OCI-LY1 (cell line): ENCODE data around the gene BRINP1.

Experiments used
- H2AFZ ChIP-seq: fragments of 200-600 bp; sonication (generic), shearing (Covaris generic); 2 replicates; pipeline ENCODE4 v1.6.0; 2014; ENCODE audit warnings: antibody characterized with exemption, mild to moderate bottlenecking, low read length
- H3F3A ChIP-seq: fragments of 200-600 bp; sonication (generic), shearing (Covaris generic); 2 replicates; pipeline ENCODE4 v1.6.0; 2014; ENCODE audit warnings: mild to moderate bottlenecking, antibody characterized with exemption, low read length, moderate library complexity; ENCODE audit not compliant: insufficient read depth
- H3K27ac ChIP-seq: fragments of 200-600 bp; sonication (generic); 2 replicates; pipeline ENCODE4 v1.5.1; 2014; ENCODE audit warnings: low read length, mixed run types, mild to moderate bottlenecking, low read depth; ENCODE audit not compliant: poor library complexity, severe bottlenecking
- H3K27me3 ChIP-seq: fragments of 200-600 bp; sonication (generic); 2 replicates; pipeline ENCODE4 v1.6.0; 2014; ENCODE audit warnings: antibody characterized with exemption, mild to moderate bottlenecking, low read length, moderate library complexity; ENCODE audit not compliant: insufficient read depth
- H3K36me3 ChIP-seq: fragments of 200-600 bp; sonication (generic); 2 replicates; pipeline ENCODE4 v1.6.1; 2014; ENCODE audit warnings: mild to moderate bottlenecking, antibody characterized with exemption, low read length, moderate library complexity, mixed read lengths; ENCODE audit not compliant: insufficient read depth
- H3K4me1 ChIP-seq: fragments of 200-600 bp; sonication (generic); 2 replicates; pipeline ENCODE4 v1.5.1; 2014; ENCODE audit warnings: mild to moderate bottlenecking, low read length, moderate library complexity; ENCODE audit not compliant: insufficient read depth, severe bottlenecking
- H3K4me2 ChIP-seq: fragments of 200-600 bp; sonication (generic), shearing (Covaris generic); 2 replicates; pipeline ENCODE4 v1.6.1; 2014; ENCODE audit warnings: low read length
- H3K4me3 ChIP-seq: fragments of 200-600 bp; sonication (generic); 2 replicates; pipeline ENCODE4 v1.5.1; 2014; ENCODE audit warnings: low read length, low read depth, mild to moderate bottlenecking, mixed read lengths; ENCODE audit not compliant: poor library complexity, severe bottlenecking
- H3K79me2 ChIP-seq: fragments of 200-600 bp; shearing (Covaris generic); 2 replicates; pipeline ENCODE4 v1.6.1; 2016; ENCODE audit warnings: mixed run types, low read length, mixed read lengths; ENCODE audit not compliant: insufficient read depth
- H3K9ac ChIP-seq: fragments of 200-600 bp; sonication (generic), shearing (Covaris generic); 2 replicates; pipeline ENCODE4 v1.6.1; 2014; ENCODE audit warnings: mild to moderate bottlenecking, low read length, mixed read lengths
- H3K9me2 ChIP-seq: fragments of 200-600 bp; sonication (generic), shearing (Covaris generic); 2 replicates; pipeline ENCODE4 v1.6.1; 2014; ENCODE audit warnings: low read depth, mild to moderate bottlenecking, low read length, mixed read lengths
- H3K9me3 ChIP-seq: fragments of 200-600 bp; shearing (Covaris generic); 2 replicates; pipeline ENCODE4 v1.6.1; 2014; ENCODE audit warnings: low read length, mixed read lengths
- H4K20me1 ChIP-seq: fragments of 200-600 bp; sonication (generic), shearing (Covaris generic); 2 replicates; pipeline ENCODE4 v1.6.0; 2016; ENCODE audit warnings: mild to moderate bottlenecking, low read length; ENCODE audit not compliant: insufficient read depth
- EZH2 ChIP-seq: fragments of 200-600 bp; sonication (generic), shearing (Covaris generic); IDR thresholded peaks from 2 replicates; pipeline ENCODE4 v1.8.0; 2017; ENCODE audit warnings: borderline replicate concordance, mixed run types, mild to moderate bottlenecking, antibody characterized with exemption, low read length, moderate library complexity, mixed read lengths
- TF ChIP-seq, protein P1 (sequence below): fragments of 200-600 bp; sonication (generic), shearing (Covaris generic); IDR thresholded peaks from 2 replicates; pipeline ENCODE4 v1.5.1; 2017; ENCODE audit warnings: mild to moderate bottlenecking, antibody characterized with exemption, low read length, moderate library complexity, mixed read lengths

Gene BRINP1

DNA sequence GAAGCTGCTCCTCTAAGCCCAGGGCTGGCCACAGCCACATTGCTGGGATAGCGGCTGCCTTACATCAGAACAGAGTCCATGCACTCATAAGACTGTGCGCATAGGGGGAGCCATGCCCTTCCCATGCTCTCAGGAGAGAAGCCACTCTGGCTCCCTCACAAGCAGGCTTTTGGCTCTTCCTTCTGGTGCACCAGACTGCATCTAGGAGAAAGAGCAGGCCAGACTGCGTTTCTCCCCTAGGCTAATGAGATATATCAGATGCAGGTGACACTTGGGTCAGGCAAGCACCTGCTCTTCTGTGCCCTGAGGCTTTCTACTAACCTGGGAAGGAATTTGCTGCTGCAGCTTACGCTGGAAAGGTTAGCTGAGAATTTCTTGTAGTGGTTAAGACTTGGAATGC, 43.2 kb upstream of the BRINP1 start:
- no peak for TF ChIP-seq EZH2
- TF ChIP-seq, protein P1, sequence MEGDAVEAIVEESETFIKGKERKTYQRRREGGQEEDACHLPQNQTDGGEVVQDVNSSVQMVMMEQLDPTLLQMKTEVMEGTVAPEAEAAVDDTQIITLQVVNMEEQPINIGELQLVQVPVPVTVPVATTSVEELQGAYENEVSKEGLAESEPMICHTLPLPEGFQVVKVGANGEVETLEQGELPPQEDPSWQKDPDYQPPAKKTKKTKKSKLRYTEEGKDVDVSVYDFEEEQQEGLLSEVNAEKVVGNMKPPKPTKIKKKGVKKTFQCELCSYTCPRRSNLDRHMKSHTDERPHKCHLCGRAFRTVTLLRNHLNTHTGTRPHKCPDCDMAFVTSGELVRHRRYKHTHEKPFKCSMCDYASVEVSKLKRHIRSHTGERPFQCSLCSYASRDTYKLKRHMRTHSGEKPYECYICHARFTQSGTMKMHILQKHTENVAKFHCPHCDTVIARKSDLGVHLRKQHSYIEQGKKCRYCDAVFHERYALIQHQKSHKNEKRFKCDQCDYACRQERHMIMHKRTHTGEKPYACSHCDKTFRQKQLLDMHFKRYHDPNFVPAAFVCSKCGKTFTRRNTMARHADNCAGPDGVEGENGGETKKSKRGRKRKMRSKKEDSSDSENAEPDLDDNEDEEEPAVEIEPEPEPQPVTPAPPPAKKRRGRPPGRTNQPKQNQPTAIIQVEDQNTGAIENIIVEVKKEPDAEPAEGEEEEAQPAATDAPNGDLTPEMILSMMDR, result no peak
- Histone ChIP-seq H3K9me3 (no peaks in the 10 kb centered on the region), H2AFZ (no peak overlapping the region)

DNA sequence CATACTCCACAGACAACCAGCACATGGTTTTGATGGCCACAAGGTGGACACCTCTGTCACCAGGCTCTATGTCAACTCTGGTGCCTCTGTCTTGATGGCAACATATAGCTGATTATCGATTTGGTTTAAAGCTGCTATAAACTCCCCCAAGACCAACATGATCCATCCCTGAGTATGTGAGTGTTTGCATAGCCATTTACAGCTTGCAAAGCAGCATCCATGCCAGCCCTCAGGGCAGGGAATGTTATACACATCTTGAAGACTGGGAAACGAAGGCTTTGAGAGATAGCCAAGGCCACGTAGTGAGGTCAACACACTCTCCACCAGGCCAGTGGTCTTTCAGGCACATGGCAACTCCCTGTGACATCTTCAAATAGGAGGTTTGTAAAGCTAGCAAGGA, 40.3 kb upstream of the BRINP1 start:
- H4K20me1 ChIP-seq, result no peaks in the 10 kb centered on the region
- no peak for TF ChIP-seq EZH2
- TF ChIP-seq, protein P1, result no peak

More for the DNA sequence above, 43.2 kb upstream of the BRINP1 start:
- no peaks in the 10 kb centered on the region for H3K9me2 ChIP-seq
- no peak overlapping the region for H3K4me3 ChIP-seq
- no peaks in the 10 kb centered on the region for H3K4me1 ChIP-seq
- H3K4me2 ChIP-seq, result no peak overlapping the region
- H3K27me3 ChIP-seq, result no peaks in the 10 kb centered on the region
- H3K79me2 ChIP-seq, result no peaks in the 10 kb centered on the region
- no peaks in the 10 kb centered on the region for H4K20me1 ChIP-seq
- no peaks in the 10 kb centered on the region for H3K36me3 ChIP-seq
- no peak overlapping the region for H3K9ac ChIP-seq
- H3K27ac ChIP-seq, result no peak overlapping the region
- no peaks in the 10 kb centered on the region for H3F3A ChIP-seq

DNA sequence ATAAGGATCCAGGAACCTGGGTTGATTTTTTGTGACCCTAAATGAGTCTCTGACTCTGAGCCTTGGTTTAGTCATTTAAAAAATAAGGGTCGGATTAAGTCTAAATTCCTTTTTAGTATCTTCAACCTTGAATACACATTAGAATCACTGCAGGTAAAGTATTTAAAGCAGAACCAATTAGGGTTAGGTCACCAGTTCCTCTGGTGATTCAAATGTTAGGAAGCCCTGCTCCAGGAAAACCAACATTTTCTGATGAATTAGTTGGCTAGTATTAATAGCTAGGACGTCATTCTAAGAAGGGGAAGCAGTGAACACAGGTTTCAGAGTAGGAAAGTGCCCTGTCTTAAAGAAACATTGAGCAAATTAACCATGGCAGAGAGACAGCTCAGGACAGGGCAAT, 31.4 kb upstream of the BRINP1 start:
- Histone ChIP-seq H3K27me3 (no peaks in the 10 kb centered on the region), H3K4me2 (no peak overlapping the region), H3K27ac (no peak overlapping the region), H3K4me3 (no peak overlapping the region), H3K9me3 (no peaks in the 10 kb centered on the region), H4K20me1 (no peaks in the 10 kb centered on the region), H3K9me2 (no peaks in the 10 kb centered on the region), H3K79me2 (no peaks in the 10 kb centered on the region), H3K36me3 (no peaks in the 10 kb centered on the region), H3F3A (no peaks in the 10 kb centered on the region), H2AFZ (no peak overlapping the region), H3K4me1 (no peaks in the 10 kb centered on the region), H3K9ac (no peak overlapping the region)
- no peak for TF ChIP-seq EZH2
- TF ChIP-seq, protein P1, result no peak

More for the DNA sequence above, 40.3 kb upstream of the BRINP1 start:
- no peaks in the 10 kb centered on the region for H3K4me1 ChIP-seq
- no peaks in the 10 kb centered on the region for H3K9me3 ChIP-seq
- H3K9me2 ChIP-seq, result no peaks in the 10 kb centered on the region
- no peak overlapping the region for H3K4me2 ChIP-seq
- H3K9ac ChIP-seq, result no peak overlapping the region
- no peak overlapping the region for H3K27ac ChIP-seq
- H3K27me3 ChIP-seq, result no peaks in the 10 kb centered on the region
- H3K36me3 ChIP-seq, result no peaks in the 10 kb centered on the region
- H3K79me2 ChIP-seq, result no peaks in the 10 kb centered on the region
- no peak overlapping the region for H3K4me3 ChIP-seq
- H2AFZ ChIP-seq, result no peak overlapping the region
- H3F3A ChIP-seq, result no peaks in the 10 kb centered on the region
